ENCODE data around the gene PNKP.
A peak's percentile ranks its signal among the peaks of the same experiment; 100 is the strongest.

The PNKP gene

GRCh38 chr19:49889687-49890348, 22.4 kb upstream of the PNKP start:
- DNase-seq = peak; percentile 37 to 65 (median 52)

GRCh38 chr19:49889038-49889686, 21.8 kb upstream of the PNKP start:
- no peak for DNase-seq

GRCh38 chr19:49888510-49888824, 21.1 kb upstream of the PNKP start:
- no peak for DNase-seq

GRCh38 chr19:49887665-49888509, 20.5 kb upstream of the PNKP start:
- DNase-seq = no peak

- no peak for DNase-seq
Measured at GRCh38 chr19:49887037-49887664, 19.8 kb upstream of the PNKP start.

- DNase-seq = no peak
Measured at GRCh38 chr19:49884760-49885159, 17.4 kb upstream of the PNKP start.

GRCh38 chr19:49884109-49884508, 16.7 kb upstream of the PNKP start:
- DNase-seq = no peak

- no peak for DNase-seq
Measured at GRCh38 chr19:49883094-49883493, 15.7 kb upstream of the PNKP start.

GRCh38 chr19:49882643-49883042, 15.3 kb upstream of the PNKP start:
- no peak for DNase-seq

- DNase-seq = no peak
Measured at GRCh38 chr19:49881672-49882394, 14.5 kb upstream of the PNKP start.

- DNase-seq = no peak
Measured at GRCh38 chr19:49881186-49881585, 13.8 kb upstream of the PNKP start.

GRCh38 chr19:49880162-49880869, 12.9 kb upstream of the PNKP start:
- DNase-seq = no peak

GRCh38 chr19:49879243-49879963, 12.0 kb upstream of the PNKP start:
- no peak for DNase-seq

- DNase-seq = no peak
Measured at GRCh38 chr19:49878744-49879070, 11.3 kb upstream of the PNKP start.

- DNase-seq = peak; percentile 95 to 98 (median 98)
Measured at GRCh38 chr19:49877879-49878743, 10.7 kb upstream of the PNKP start.

GRCh38 chr19:49877020-49877878, 9.9 kb upstream of the PNKP start, which contains the start of the genes AKT1S1 and TBC1D17:
TSS of gene AKT1S1 (minus strand) at chr19:49877355. CDS start at chr19:49873295, 4,060 bp downstream.
TSS of gene TBC1D17 (plus strand) at chr19:49877702. CDS start at chr19:49877724, 22 bp downstream.
- peak; percentile 93 to 95 (median 94) for DNase-seq

GRCh38 chr19:49876422-49877019, 9.1 kb upstream of the PNKP start:
- DNase-seq = peak; percentile 88 to 95 (median 92)

- DNase-seq = peak in 3 of 4 experiments; percentile 34 to 59 (median 40)
Measured at GRCh38 chr19:49875857-49876421, 8.6 kb upstream of the PNKP start.
